Testis (tissue), 3 donors: ENCODE results near the gene XXYLT1. TPM values are rescaled to one million over a fixed set of nuclear protein-coding genes. Genes with fewer than 3 reads are reported as not detected.
A peak's percentile ranks its signal among the peaks of the same experiment; 100 is the strongest.
"Not testable (repeated sequence)": the region's sequence is repeated elsewhere in the genome, so short reads cannot be mapped to it uniquely, and the experiment has no call there.

Source experiments
- DNase-seq: peaks from one replicate; pipeline ENCODE4 v3.0.0-alpha.2; 2019
- H3K27ac ChIP-seq, 2 donors: fragments of 200-600 bp; sonication (generic); one replicate each; pipeline ENCODE4 v1.5.1; 2019
- H3K27me3 ChIP-seq: fragments of 200-600 bp; sonication (generic); one replicate; pipeline ENCODE4 v1.5.1; 2019
- H3K36me3 ChIP-seq: fragments of 200-600 bp; sonication (generic); one replicate; pipeline ENCODE4 v1.5.1; 2017; ENCODE audit warnings: low read depth; ENCODE audit errors: missing control alignments
- H3K4me1 ChIP-seq: fragments of 200-600 bp; sonication (generic); one replicate; pipeline ENCODE4 v1.5.1; 2019
- H3K4me3 ChIP-seq, 2 donors: fragments of 200-600 bp; sonication (generic); one replicate each; pipeline ENCODE4 v1.5.1; 2017 to 2019
- H3K9me3 ChIP-seq: fragments of 200-600 bp; sonication (generic); one replicate; pipeline ENCODE4 v1.5.1; 2017
- POLR2A ChIP-seq: fragments of 450-650 bp; IDR thresholded peaks from one replicate; pipeline ENCODE4 v1.6.1; 2017; ENCODE audit warnings: antibody characterized with exemption, mild to moderate bottlenecking, moderate library complexity
- WGBS, 2 donors: methylation state at CpG; one replicate each; pipeline ENCODE4 v1.1.5; 2018; 5-methylcytosine and 5-hydroxymethylcytosine counted together
- intact Hi-C: fragments of 100-400 bp; cut with DNase I; formaldehyde crosslinking; loops from one replicate; pipeline ENCODE4 v1.15.1; 2023; ENCODE audit warnings: low total_unique reads
- polyA plus RNA-seq: library from polyadenylated mRNA; stranded (reverse); fragments of 350-450 nt; fragmentation: Illumina TruSeq; extraction: RNeasy Lipid Tissue Mini Kit (QIAGEN cat#74804); gene quantifications from one replicate; pipeline ENCODE4 v1.2.3, GENCODE V29; 2014; ENCODE audit warnings: low read depth, low replicate concordance; ENCODE audit not compliant: insufficient read depth
- total RNA-seq, 2 donors: library from RNA; depleted of rRNA; stranded (reverse); fragments of >200 nt; gene quantifications; one replicate each; pipeline ENCODE4 v1.2.3, GENCODE V29; 2016
- TF ChIP-seq, protein P1 (sequence below), 3 experiments: fragments of 450-650 bp in 2 of 3; fragments of 200-600 bp in 1 of 3; sonication (generic) in 1 of 3; IDR thresholded peaks; one replicate each; pipeline ENCODE4 v1.5.1; 2016 to 2019; ENCODE audit warnings: antibody characterized with exemption in 3 of 3, mild to moderate bottlenecking in 2 of 3, moderate library complexity in 1 of 3

Gene XXYLT1
- total and polyA plus RNA-seq, 3 donors from 2014 or later, result 7.2 to 12.5 (median 11.1) TPM

DNA sequence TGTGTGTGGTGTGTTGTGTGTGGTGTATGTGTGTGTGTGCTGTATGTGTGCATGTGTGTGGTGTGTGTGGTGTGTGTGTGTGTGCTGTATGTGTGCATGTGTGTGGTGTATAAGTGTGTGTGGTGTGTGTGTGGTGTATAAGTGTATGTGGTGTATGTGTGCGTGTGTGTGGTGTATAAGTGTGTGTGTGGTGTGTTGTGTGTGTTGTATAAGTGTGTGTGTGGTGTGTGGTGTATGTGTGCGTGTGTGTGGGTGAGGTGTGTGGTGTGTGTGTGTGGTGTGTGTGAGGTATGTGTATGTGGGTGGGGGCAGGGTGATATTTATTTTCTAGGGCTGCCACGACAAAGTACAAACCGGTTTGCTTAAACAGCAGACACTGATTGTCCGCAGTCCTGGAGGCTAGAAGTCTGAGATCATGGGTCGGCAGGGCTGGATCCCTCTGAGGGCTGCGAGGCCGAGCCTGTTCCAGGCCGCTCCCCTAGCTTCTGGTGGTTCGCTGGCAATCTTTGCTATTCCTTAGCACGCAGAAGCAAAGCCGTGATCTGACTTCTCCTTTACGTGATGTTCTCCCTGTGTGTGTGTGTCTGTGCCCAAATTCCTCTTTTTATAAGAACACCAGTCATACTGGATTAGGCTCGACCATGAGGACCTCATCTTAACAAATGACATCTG, 160.2 kb downstream of the XXYLT1 start:
- no peak for TF ChIP-seq POLR2A
- TF ChIP-seq, protein P1, sequence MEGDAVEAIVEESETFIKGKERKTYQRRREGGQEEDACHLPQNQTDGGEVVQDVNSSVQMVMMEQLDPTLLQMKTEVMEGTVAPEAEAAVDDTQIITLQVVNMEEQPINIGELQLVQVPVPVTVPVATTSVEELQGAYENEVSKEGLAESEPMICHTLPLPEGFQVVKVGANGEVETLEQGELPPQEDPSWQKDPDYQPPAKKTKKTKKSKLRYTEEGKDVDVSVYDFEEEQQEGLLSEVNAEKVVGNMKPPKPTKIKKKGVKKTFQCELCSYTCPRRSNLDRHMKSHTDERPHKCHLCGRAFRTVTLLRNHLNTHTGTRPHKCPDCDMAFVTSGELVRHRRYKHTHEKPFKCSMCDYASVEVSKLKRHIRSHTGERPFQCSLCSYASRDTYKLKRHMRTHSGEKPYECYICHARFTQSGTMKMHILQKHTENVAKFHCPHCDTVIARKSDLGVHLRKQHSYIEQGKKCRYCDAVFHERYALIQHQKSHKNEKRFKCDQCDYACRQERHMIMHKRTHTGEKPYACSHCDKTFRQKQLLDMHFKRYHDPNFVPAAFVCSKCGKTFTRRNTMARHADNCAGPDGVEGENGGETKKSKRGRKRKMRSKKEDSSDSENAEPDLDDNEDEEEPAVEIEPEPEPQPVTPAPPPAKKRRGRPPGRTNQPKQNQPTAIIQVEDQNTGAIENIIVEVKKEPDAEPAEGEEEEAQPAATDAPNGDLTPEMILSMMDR (IDR thresholded peaks at IDR 0.05), result no peak
- DNase-seq, result peak; percentile 63
- Histone ChIP-seq H3K27me3 (no peaks in the 10 kb centered on the region), H3K4me1 (peaks cover 7% of the 10 kb centered on the region), H3K27ac (no peak overlapping the region), H3K9me3 (no peaks in the 10 kb centered on the region), H3K36me3 (no peaks in the 10 kb centered on the region), H3K4me3 (no peak overlapping the region)
- 42 to 43% methylated on average over 13 to 14 of the region's 14 CpGs for WGBS, 2 donors
- intact Hi-C loops, result loop anchor here (10.0 kb wide), 1 partner anchor 144 kb away; no protein-coding TSS in a partner anchor

DNA sequence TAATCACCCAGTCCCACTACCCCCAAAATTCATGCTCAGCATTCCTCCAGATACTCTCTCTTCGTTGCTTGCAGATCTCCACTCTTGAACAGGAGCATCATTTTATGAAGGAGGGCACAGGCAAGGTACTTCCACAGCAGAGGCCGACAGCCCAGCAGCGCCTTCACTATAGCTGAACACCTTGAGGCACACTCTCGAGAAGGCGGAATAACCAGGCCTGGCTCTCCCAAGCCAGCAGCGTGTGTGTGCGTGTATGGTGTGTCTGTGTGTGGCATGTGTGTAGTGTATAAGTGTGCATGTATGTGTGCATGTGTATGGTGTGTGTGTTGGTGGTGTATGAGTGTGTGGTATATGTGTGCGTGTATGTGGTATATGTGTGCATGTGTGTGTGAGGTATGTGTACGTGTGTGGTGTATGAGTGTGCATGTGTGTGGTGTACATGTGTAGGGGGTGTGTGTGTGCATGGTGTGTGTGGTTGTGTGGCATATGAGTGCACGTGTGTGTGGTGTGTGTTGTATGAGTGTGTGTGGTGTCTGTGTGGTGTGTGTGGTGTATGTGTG, 161.8 kb downstream of the XXYLT1 start:
- WGBS, 2 donors, result 73 to 75% methylated on average over 10 of the region's 10 CpGs
- TF ChIP-seq, protein P1 (IDR thresholded peaks at IDR 0.05), result no peak
- no peak for TF ChIP-seq POLR2A
- peaks cover 7% of the 10 kb centered on the region for H3K4me1 ChIP-seq
- H3K27me3 ChIP-seq, result no peaks in the 10 kb centered on the region
- no peaks in the 10 kb centered on the region for H3K9me3 ChIP-seq
- no peak overlapping the region for H3K4me3 ChIP-seq
- DNase-seq, result no peak
- intact Hi-C loops, result no loop called here
- no peaks in the 10 kb centered on the region for H3K36me3 ChIP-seq
- no peak overlapping the region for H3K27ac ChIP-seq

DNA sequence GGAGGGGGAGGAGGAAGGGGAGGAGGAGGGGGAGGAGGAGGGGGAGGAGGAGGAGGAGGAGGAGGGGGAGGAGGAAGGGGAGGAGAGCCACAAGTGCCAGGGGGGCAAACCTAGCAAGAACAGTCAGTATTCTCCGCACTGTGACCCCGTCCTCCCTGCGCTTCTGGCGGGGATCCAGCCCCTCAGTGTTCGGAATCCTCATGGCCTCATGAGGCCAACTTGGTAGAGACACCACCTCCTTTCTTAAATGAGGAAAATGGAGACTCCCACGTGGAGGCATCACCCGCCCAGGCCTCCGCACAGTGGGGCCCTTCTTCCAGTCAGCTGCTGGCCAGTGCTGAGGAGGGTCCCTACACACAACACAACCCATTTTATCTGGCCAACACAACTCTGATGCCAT, 163.4 kb downstream of the XXYLT1 start:
- Histone ChIP-seq H3K27ac (no peak overlapping the region), H3K4me1 (peaks cover 7% of the 10 kb centered on the region), H3K9me3 (no peaks in the 10 kb centered on the region), H3K4me3 (no peak overlapping the region), H3K27me3 (no peaks in the 10 kb centered on the region), H3K36me3 (no peaks in the 10 kb centered on the region)
- TF ChIP-seq POLR2A, result no peak
- TF ChIP-seq, protein P1 (IDR thresholded peaks at IDR 0.05), result no peak
- 77 to 84% methylated on average over 7 to 8 of the region's 8 CpGs for WGBS, 2 donors
- DNase-seq, result no peak
- intact Hi-C loops, result no loop called here

DNA sequence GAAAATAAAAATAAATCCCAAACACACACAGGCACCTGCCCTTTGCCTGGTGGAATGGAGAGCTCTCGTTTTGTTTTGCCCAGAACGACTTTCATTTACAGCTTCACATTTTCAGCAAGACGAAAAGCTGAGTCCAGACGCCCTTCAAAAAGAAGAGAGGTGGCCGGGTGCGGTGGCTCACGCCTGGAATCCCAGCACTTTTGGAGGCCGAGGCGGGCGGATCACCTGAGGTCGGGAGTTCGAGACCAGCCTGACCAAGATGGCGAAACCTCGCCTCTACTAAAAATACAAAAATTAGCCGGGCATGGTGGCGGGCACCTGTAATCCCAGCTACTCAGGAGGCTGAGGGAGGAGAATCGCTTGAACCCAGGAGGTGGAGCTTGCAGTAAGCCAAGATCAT, 163.9 kb downstream of the XXYLT1 start:
- H3K4me1 ChIP-seq, H3K4me3 ChIP-seq, DNase-seq, H3K36me3 ChIP-seq, H3K27me3 ChIP-seq, H3K9me3 ChIP-seq, intact Hi-C loops, H3K27ac ChIP-seq: not testable (repeated sequence)
- WGBS, 2 donors, result 76 to 78% methylated on average over 16 to 17 of the region's 17 CpGs

DNA sequence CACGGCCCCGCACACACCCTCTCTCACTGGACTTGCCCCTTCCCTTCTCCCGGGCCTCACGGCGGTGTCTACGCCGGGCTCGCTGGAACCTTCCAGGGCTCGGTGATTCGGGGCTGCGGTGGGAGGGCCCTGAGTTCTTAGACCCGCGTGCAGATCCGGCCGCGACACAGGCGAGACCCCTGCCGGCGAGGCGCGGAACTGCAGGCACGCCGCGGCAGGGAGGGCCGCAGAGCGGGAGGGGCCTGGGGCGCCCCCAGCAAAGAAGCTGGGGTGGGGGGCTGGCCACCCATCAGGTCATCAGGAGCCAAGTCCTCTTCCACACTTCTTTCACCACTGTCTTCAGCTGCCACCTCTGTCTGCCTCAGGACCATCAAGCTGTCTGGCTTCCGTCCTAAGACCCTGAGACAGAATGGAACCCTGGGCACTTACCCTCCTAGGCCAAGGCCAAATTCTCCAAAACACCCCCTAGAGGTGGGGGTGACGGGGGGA, 164.5 kb downstream of the XXYLT1 start:
- TF ChIP-seq POLR2A, result no peak
- TF ChIP-seq, protein P1 (IDR thresholded peaks at IDR 0.05), result peak; percentile 99 to 100 (median 99)
- intact Hi-C loops, result no loop called here
- peak; percentile 76 for DNase-seq
- Histone ChIP-seq H3K27me3 (no peaks in the 10 kb centered on the region), H3K4me1 (peaks cover 7% of the 10 kb centered on the region), H3K36me3 (no peaks in the 10 kb centered on the region), H3K27ac (no peak overlapping the region), H3K9me3 (no peaks in the 10 kb centered on the region), H3K4me3 (peak overlapping the region; percentile 23 to 32)
- 4% methylated on average over 17 to 29 of the region's 29 CpGs for WGBS, 2 donors
